Mesothelial cell of epicardium (in vitro differentiated cells): ENCODE results near the gene NEB. TPM values are rescaled to one million over a fixed set of nuclear protein-coding genes. Genes with fewer than 3 reads are reported as not detected.

Experiments used
- DNase-seq, 2 experiments: peaks; one replicate each; pipeline ENCODE4 v3.0.0; 2021; ENCODE audit warnings: low spot score in 2 of 2; ENCODE audit not compliant: unreplicated experiment in 2 of 2
- H3K27ac Mint-ChIP-seq: 2 replicates; pipeline ENCODE4 v1.8.0; 2021; ENCODE audit warnings: mixed read lengths
- H3K27me3 Mint-ChIP-seq: 2 replicates; pipeline ENCODE4 v1.8.0; 2021; ENCODE audit warnings: low read depth, mixed read lengths
- H3K36me3 Mint-ChIP-seq: 2 replicates; pipeline ENCODE4 v1.8.0; 2021; ENCODE audit warnings: mixed read lengths
- H3K4me1 Mint-ChIP-seq: 2 replicates; pipeline ENCODE4 v1.8.0; 2021; ENCODE audit warnings: mixed read lengths
- H3K4me3 Mint-ChIP-seq: 2 replicates; pipeline ENCODE4 v1.8.0; 2021; ENCODE audit warnings: mild to moderate bottlenecking, moderate library complexity, mixed read lengths
- H3K9me3 Mint-ChIP-seq: 2 replicates; pipeline ENCODE4 v1.8.0; 2021; ENCODE audit warnings: mixed read lengths
- total RNA-seq: library from RNA; stranded (reverse); gene quantifications from 3 replicates; pipeline ENCODE4 v1.2.1, GENCODE V29; 2021
- TF ChIP-seq, protein P1 (sequence below): fragments of 200-600 bp; sonication (generic); IDR thresholded peaks from one replicate; pipeline ENCODE4 v1.5.0; 2021; ENCODE audit warnings: antibody characterized with exemption; ENCODE audit not compliant: unreplicated experiment

The NEB gene
- total RNA-seq, 1 donor from 2014 or later: 0.92 TPM

- peak overlapping the region; percentile 64 for H3K27ac Mint-ChIP-seq
- DNase-seq: no peak
- TF ChIP-seq, protein P1, sequence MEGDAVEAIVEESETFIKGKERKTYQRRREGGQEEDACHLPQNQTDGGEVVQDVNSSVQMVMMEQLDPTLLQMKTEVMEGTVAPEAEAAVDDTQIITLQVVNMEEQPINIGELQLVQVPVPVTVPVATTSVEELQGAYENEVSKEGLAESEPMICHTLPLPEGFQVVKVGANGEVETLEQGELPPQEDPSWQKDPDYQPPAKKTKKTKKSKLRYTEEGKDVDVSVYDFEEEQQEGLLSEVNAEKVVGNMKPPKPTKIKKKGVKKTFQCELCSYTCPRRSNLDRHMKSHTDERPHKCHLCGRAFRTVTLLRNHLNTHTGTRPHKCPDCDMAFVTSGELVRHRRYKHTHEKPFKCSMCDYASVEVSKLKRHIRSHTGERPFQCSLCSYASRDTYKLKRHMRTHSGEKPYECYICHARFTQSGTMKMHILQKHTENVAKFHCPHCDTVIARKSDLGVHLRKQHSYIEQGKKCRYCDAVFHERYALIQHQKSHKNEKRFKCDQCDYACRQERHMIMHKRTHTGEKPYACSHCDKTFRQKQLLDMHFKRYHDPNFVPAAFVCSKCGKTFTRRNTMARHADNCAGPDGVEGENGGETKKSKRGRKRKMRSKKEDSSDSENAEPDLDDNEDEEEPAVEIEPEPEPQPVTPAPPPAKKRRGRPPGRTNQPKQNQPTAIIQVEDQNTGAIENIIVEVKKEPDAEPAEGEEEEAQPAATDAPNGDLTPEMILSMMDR: no peak
- H3K4me3 Mint-ChIP-seq: no peak overlapping the region
- no peaks in the 10 kb centered on the region for H3K27me3 Mint-ChIP-seq
- H3K9me3 Mint-ChIP-seq: no peaks in the 10 kb centered on the region
- H3K36me3 Mint-ChIP-seq: no peaks in the 10 kb centered on the region
- peaks cover 27% of the 10 kb centered on the region for H3K4me1 Mint-ChIP-seq
These were observed 25.9 kb upstream of the NEB start for GRCh38 chr2:151760139-151760650.

DNA sequence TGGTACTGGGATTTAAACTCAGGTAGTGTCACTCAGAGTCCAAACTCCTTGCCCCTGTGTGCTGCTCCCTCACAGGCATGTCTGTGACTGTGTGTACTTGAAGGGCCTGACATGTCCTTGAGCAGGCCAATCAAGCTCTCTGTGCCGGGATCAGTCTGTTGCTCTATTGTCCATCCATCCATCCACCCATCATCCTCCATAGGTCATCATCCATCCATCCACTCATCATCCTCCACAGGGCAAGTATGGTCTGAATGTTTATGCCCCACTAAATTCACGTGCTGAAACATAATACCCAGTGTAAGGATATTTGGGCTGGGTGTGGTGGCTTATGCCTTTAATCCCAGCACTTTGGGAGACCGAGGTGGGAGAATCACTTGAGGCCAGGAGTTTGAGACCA lies 24.5 kb upstream of the NEB start:
- no peak overlapping the region for H3K27ac Mint-ChIP-seq
- peaks cover 26% of the 10 kb centered on the region for H3K4me1 Mint-ChIP-seq
- no peaks in the 10 kb centered on the region for H3K36me3 Mint-ChIP-seq
- no peaks in the 10 kb centered on the region for H3K9me3 Mint-ChIP-seq
- no peak for DNase-seq
- no peak overlapping the region for H3K4me3 Mint-ChIP-seq
- TF ChIP-seq, protein P1: no peak
- no peaks in the 10 kb centered on the region for H3K27me3 Mint-ChIP-seq

DNA sequence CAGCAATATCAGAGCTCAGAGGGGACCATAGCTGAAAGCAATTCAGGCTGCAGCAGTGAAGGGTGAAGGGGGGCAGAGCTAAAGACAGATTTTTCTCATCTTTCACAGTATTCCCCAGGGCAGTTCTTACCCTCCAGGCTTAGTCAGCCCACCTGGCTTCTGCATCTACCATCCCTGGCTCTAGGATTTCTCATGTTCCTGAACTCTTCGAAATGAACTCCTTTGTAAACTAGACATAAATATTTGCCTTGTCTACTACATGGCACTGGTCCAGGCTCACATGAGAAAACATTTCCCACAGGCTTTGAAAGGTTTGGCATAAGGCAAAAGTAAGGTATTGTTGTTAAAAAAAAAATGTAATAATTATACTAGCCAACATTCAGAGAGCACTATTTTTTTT lies 23.6 kb upstream of the NEB start:
- DNase-seq: no peak
- H3K27me3 Mint-ChIP-seq: no peaks in the 10 kb centered on the region
- H3K27ac Mint-ChIP-seq: peak overlapping the region; percentile 7
- peaks cover 26% of the 10 kb centered on the region for H3K4me1 Mint-ChIP-seq
- no peaks in the 10 kb centered on the region for H3K9me3 Mint-ChIP-seq
- no peaks in the 10 kb centered on the region for H3K36me3 Mint-ChIP-seq
- no peak overlapping the region for H3K4me3 Mint-ChIP-seq
- TF ChIP-seq, protein P1: no peak

GRCh38 chr2:151756820-151757219 lies 22.5 kb upstream of the NEB start:
- TF ChIP-seq, protein P1: no peak
- H3K9me3 Mint-ChIP-seq: no peaks in the 10 kb centered on the region
- H3K4me3 Mint-ChIP-seq: no peak overlapping the region
- no peak for DNase-seq
- no peak overlapping the region for H3K27ac Mint-ChIP-seq
- H3K27me3 Mint-ChIP-seq: no peaks in the 10 kb centered on the region
- peaks cover 26% of the 10 kb centered on the region for H3K4me1 Mint-ChIP-seq
- H3K36me3 Mint-ChIP-seq: no peaks in the 10 kb centered on the region

- Mint-ChIP-seq H3K36me3 (no peaks in the 10 kb centered on the region), H3K4me3 (no peak overlapping the region), H3K27me3 (no peaks in the 10 kb centered on the region), H3K9me3 (peaks cover 7% of the 10 kb centered on the region), H3K4me1 (peaks cover 20% of the 10 kb centered on the region), H3K27ac (no peak overlapping the region)
- DNase-seq: no peak
- TF ChIP-seq, protein P1: no peak
These were observed 20.1 kb upstream of the NEB start for GRCh38 chr2:151754253-151754897.
